Measurements from ENCODE around the gene ZBTB21. TPM values are rescaled to one million over a fixed set of nuclear protein-coding genes. Genes with fewer than 3 reads are reported as not detected.
A peak's percentile ranks its signal among the peaks of the same experiment; 100 is the strongest.
"Not testable (repeated sequence)": the region's sequence is repeated elsewhere in the genome, so short reads cannot be mapped to it uniquely, and the experiment has no call there.

ZBTB21 gene
- polyA plus RNA-seq, 1 donor, result 4.7 TPM

GRCh38 chr21:41966872-41967621 is 43.1 kb downstream of the ZBTB21 start:
- no peak for DNase-seq

GRCh38 chr21:41966041-41966833 is 43.9 kb downstream of the ZBTB21 start:
- no peak for DNase-seq

GRCh38 chr21:41965461-41966013 is 44.6 kb downstream of the ZBTB21 start:
- no peak for DNase-seq

GRCh38 chr21:41965045-41965444 is 45.1 kb downstream of the ZBTB21 start:
- DNase-seq, result no peak

- DNase-seq, result no peak
These were observed 46.0 kb downstream of the ZBTB21 start for GRCh38 chr21:41964171-41964570.

GRCh38 chr21:41962425-41962966 is 47.7 kb downstream of the ZBTB21 start:
- no peak for DNase-seq

- no peak for DNase-seq
These were observed 48.4 kb downstream of the ZBTB21 start for GRCh38 chr21:41961753-41962152.

- no peak for DNase-seq
These were observed 48.9 kb downstream of the ZBTB21 start for GRCh38 chr21:41961282-41961701.

GRCh38 chr21:41960386-41960785 is 49.8 kb downstream of the ZBTB21 start:
- no peak for DNase-seq

- DNase-seq, result not testable (repeated sequence)
These were observed 50.5 kb downstream of the ZBTB21 start for GRCh38 chr21:41959697-41960096.

GRCh38 chr21:41958886-41959563 is 51.1 kb downstream of the ZBTB21 start:
- DNase-seq, result no peak

GRCh38 chr21:41957991-41958766 is 52.0 kb downstream of the ZBTB21 start:
- peak; percentile 86 for DNase-seq

- no peak for DNase-seq
These were observed 53.0 kb downstream of the ZBTB21 start for GRCh38 chr21:41956926-41957729.

GRCh38 chr21:41955516-41955915 is 54.6 kb downstream of the ZBTB21 start:
- DNase-seq, result no peak

GRCh38 chr21:41954654-41955499 is 55.3 kb downstream of the ZBTB21 start:
- no peak for DNase-seq

- peak; percentile 84 for DNase-seq
These were observed 56.1 kb downstream of the ZBTB21 start, which contains the start of gene C2CD2 for GRCh38 chr21:41953831-41954653. TSS of gene C2CD2 (minus strand) at chr21:41954018. CDS start at chr21:41953648, 370 bp downstream.

GRCh38 chr21:41953249-41953830 is 56.8 kb downstream of the ZBTB21 start:
- DNase-seq, result no peak

- DNase-seq, result no peak
These were observed 57.5 kb downstream of the ZBTB21 start for GRCh38 chr21:41952568-41953248.
